Spinal cord (tissue), 10 donors: Measurements from ENCODE around the gene CLDN14. TPM values are rescaled to one million over a fixed set of nuclear protein-coding genes. Genes with fewer than 3 reads are reported as not detected.

Experiments used
- DNase-seq, 6 donors: peaks; one replicate each; pipeline versions ENCODE4 v3.0.0 to v3.0.0-alpha.2; 2013 to 2015; ENCODE audit warnings: low spot score in 6 of 6, low read depth in 4 of 6
- H3K27ac ChIP-seq: one replicate; pipeline ENCODE4 v1.5.1; 2013; ENCODE audit warnings: low read depth, low read length, control low read depth
- H3K27me3 ChIP-seq: one replicate; pipeline ENCODE4 v1.6.1; 2013; ENCODE audit warnings: low read length; ENCODE audit not compliant: control insufficient read depth, insufficient read depth
- H3K36me3 ChIP-seq: one replicate; pipeline ENCODE4 v1.6.1; 2013; ENCODE audit warnings: low read length; ENCODE audit not compliant: control insufficient read depth, insufficient read depth
- H3K4me1 ChIP-seq: one replicate; pipeline ENCODE4 v1.6.1; 2013; ENCODE audit warnings: low read length; ENCODE audit not compliant: control insufficient read depth, insufficient read depth
- H3K4me3 ChIP-seq: one replicate; pipeline ENCODE4 v1.5.1; 2013; ENCODE audit warnings: low read depth, low read length, control low read depth
- H3K9me3 ChIP-seq: one replicate; pipeline ENCODE4 v1.6.1; 2013; ENCODE audit warnings: low read length; ENCODE audit not compliant: control insufficient read depth, insufficient read depth
- WGBS: methylation state at CpG from one replicate; pipeline ENCODE4 v1.1.5; 2013; ENCODE audit warnings: missing lambda C conversion rate; ENCODE audit not compliant: insufficient coverage; 5-methylcytosine and 5-hydroxymethylcytosine counted together
- polyA plus RNA-seq, 2 donors: library from polyadenylated mRNA; unstranded; fragments of 120-200 nt; gene quantifications; one replicate each; pipeline ENCODE4 v1.2.1, GENCODE V29; 2013; ENCODE audit not compliant: insufficient read length in 2 of 2
- total RNA-seq, 2 donors: library from RNA; depleted of rRNA in 1 of 2; stranded (reverse); fragments of 120-200 nt in 1 of 2; fragments of >200 nt in 1 of 2; gene quantifications; one replicate each; pipeline versions ENCODE4 v1.2.3 to v1.2.4, GENCODE V29; 2013 to 2014
- donor health status: healthy.

The CLDN14 gene
- total and polyA plus RNA-seq, 4 donors, result 0.29 to 0.56 TPM; not detected in 2

DNA sequence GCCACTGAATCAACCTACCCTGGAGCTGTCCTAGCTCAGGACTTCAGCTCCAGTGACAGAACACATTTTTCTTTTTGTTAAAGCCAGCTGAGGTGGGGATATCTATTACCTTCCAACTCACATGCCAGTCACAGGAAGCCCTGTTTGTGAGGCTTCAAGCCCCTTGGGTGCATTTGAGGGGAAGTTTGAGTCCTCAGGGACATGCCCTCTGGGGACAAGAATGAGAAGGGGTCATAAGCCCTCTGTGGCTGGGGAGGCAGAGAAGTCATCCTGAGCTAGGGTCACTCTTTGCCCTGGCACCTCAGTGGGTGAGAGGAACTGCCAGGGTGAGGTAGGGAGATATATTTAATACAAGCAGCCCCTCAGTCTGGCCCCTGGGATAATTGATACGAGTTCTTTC, 33.5 kb upstream of the CLDN14 start:
- no CpG with 5 or more reads among the region's 1 CpG for WGBS
- no peaks in the 10 kb centered on the region for H3K4me1 ChIP-seq

DNA sequence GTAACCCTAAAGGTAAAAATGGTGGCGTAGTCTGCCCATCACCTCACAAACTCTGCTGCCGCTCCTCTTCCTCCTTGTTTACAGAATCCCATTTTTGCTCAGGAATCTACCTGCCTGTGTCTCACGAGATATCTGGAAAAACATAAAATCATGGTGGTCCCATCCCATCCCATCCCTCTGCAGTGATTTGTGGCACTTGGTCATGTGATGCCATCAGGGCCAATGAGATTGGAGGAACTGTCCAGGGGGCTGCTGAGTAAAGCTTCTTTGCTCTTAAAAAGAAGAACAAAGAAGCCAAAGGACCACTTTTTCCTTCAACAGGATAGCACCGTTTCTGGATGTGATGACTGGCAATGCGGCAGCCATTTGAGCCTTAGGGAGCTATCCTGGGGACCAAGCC, 33.0 kb upstream of the CLDN14 start:
- Histone ChIP-seq H3K27me3 (no peaks in the 10 kb centered on the region), H3K9me3 (no peaks in the 10 kb centered on the region), H3K36me3 (no peaks in the 10 kb centered on the region), H3K27ac (no peak overlapping the region), H3K4me1 (no peaks in the 10 kb centered on the region), H3K4me3 (no peak overlapping the region)
- no peak for DNase-seq
- 21% methylated on average over 2 of the region's 5 CpGs for WGBS

More for the DNA sequence above, 33.5 kb upstream of the CLDN14 start:
- Histone ChIP-seq H3K4me3 (no peak overlapping the region), H3K9me3 (no peaks in the 10 kb centered on the region), H3K27ac (no peak overlapping the region), H3K27me3 (no peaks in the 10 kb centered on the region), H3K36me3 (no peaks in the 10 kb centered on the region)
- no peak for DNase-seq

DNA sequence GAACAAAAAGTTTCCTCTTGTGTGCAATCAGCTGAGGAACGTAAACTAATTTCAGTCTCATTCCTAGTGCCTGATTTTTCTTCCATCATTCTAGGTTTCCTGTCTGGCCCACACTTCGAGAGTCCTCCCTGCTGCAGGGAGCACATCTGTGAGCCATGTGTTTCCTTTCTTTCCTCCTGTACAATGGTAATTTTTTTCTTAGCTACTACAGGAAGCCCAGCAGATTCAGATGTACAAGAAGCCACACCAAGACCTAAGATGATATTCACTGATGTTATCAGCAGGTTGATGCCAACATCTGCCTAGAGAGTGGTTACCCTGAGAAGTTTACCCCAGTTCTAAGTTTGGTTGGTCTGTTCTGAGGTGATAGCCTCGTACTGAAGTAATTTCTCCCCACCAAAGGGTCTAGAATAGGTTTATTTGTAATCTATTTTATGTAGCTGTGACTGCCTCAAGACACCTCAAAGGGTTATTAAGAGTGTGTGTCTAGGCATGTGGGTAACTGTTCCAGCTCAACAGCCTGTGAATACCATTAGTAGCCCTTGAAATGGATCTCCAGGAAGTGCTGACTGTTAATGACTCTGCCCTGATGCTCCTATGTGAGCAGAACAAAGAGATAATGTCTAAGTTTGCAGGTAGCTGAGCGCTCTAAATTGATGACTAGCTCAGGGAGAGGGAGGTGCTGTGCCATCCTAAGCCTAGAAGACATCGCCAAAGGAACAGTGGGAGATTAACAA, 31.7 kb upstream of the CLDN14 start:
- Histone ChIP-seq H3K4me3 (no peak overlapping the region), H3K4me1 (no peaks in the 10 kb centered on the region), H3K27ac (no peak overlapping the region), H3K9me3 (no peaks in the 10 kb centered on the region), H3K27me3 (no peaks in the 10 kb centered on the region), H3K36me3 (no peaks in the 10 kb centered on the region)
- WGBS, result 83% methylated on average over 3 of the region's 5 CpGs
- no peak for DNase-seq

DNA sequence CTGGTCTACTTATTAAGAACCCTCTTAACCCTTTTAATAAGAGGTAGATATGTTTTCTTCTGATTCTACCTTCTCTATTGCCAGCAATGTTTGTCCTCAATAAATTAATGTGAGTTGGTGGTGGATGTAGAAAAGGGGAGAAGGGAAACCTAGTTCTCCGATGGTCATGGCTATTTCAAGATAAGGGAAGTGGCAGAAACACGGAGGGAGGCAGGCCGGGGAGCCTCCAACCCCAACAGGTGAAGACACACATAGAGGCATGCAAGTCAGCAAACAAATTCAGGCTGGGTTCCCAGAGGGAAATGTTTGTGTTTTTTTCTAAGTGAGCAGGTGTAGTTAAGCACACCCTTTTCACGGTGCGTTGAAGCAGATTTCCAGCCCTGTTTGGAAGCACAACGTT, 31.0 kb upstream of the CLDN14 start:
- Histone ChIP-seq H3K27ac (no peak overlapping the region), H3K4me3 (no peak overlapping the region), H3K36me3 (no peaks in the 10 kb centered on the region), H3K9me3 (no peaks in the 10 kb centered on the region), H3K4me1 (no peaks in the 10 kb centered on the region), H3K27me3 (no peaks in the 10 kb centered on the region)
- 71% methylated on average over 3 of the region's 6 CpGs for WGBS
- no peak for DNase-seq

DNA sequence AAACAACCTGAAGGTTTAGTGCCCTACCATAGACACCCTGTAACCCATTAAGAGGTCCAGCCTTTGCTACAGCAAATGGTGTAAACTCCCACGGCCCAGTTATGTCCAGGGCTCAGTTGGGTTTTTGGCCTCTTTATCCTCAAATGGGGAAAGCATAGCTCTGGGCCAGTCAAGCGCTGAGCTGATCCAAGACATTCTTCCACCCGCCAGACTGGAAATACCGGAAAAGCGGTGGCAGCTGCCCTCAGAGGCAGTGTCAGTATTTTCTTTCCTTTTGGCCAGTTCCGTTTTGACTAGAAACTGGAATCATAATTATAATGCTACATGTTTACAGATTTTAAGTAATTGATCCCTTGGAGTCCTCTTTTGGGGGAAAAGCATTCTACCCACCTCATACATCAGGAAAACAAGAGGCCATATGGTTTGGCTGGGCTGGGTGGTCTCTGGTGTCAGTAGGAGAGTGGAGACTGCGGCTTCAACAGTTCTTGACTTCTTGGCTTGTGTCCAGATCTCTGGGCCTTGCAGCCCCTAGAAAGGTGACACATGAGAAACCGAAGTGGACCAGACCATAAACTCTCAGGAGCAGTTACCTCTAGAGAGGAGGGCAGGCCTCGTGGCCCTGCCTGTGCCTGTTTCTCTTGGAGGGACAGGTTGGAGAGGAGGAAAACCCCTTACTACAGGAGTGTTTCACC, 30.2 kb upstream of the CLDN14 start:
- no peak for DNase-seq

DNA sequence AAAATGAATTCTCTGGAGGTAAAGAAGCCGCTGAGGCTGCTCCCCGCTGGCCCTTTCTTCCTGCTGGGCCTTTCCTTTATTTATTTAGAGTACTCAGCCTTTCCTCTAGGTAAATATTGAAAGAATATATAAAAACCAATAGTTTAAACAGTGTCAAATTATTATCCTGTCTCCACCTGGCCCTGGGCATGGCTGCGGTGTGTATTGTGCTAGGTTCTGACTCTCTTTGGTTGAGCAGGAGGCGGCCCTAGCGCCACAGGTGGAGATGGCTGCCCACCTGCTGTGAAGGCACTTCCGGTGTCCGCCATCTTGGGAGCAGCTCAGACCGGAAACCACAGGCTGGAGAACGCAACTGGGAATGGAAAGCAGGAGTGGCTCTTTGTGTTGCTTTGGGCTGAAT, 29.0 kb upstream of the CLDN14 start:
- WGBS, result 89% methylated on average over 6 of the region's 9 CpGs
- Histone ChIP-seq H3K4me1 (no peaks in the 10 kb centered on the region), H3K27me3 (no peaks in the 10 kb centered on the region), H3K27ac (no peak overlapping the region), H3K9me3 (no peaks in the 10 kb centered on the region), H3K36me3 (no peaks in the 10 kb centered on the region), H3K4me3 (no peak overlapping the region)
- no peak for DNase-seq

More for the DNA sequence above, 30.2 kb upstream of the CLDN14 start:
- no peak overlapping the region for H3K27ac ChIP-seq
- no peaks in the 10 kb centered on the region for H3K9me3 ChIP-seq
- no peaks in the 10 kb centered on the region for H3K27me3 ChIP-seq
- no peaks in the 10 kb centered on the region for H3K4me1 ChIP-seq
- H3K4me3 ChIP-seq, result no peak overlapping the region
- H3K36me3 ChIP-seq, result no peaks in the 10 kb centered on the region
- WGBS, result 91% methylated on average over 6 of the region's 9 CpGs

DNA sequence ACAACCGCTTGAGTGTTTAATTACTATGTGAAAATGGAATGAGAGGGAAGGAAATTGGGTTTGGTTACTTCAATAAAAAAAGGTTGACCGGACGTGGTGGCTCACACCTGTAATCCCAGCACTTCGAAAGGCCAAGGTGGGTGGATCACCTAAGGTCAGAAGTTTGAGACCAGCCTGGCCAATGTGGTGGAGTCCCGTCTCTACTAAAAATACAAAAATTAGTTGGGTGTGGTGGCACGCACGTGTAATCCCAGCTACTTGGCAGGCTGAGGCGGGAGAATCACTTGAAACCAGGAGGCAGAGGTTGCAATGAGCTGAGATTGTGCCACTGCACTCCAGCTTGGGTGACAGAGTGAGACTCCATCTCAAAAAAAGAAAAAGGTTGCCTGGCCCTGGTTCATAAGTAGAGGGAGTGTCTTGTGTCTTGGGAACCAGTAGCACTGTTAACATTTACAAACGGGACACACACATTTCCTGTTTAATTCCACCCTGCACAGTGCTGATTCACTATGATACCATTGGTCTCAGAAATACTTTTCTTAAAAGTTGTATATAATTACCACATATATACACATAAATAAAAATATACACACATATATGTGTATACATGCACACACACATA, 27.6 kb upstream of the CLDN14 start:
- no peaks in the 10 kb centered on the region for H3K9me3 ChIP-seq
- DNase-seq, result no peak
- H3K36me3 ChIP-seq, result no peaks in the 10 kb centered on the region
- no peaks in the 10 kb centered on the region for H3K4me1 ChIP-seq
- no peak overlapping the region for H3K27ac ChIP-seq
- H3K4me3 ChIP-seq, result no peak overlapping the region
- 90% methylated on average over 7 of the region's 9 CpGs for WGBS
- no peaks in the 10 kb centered on the region for H3K27me3 ChIP-seq

DNA sequence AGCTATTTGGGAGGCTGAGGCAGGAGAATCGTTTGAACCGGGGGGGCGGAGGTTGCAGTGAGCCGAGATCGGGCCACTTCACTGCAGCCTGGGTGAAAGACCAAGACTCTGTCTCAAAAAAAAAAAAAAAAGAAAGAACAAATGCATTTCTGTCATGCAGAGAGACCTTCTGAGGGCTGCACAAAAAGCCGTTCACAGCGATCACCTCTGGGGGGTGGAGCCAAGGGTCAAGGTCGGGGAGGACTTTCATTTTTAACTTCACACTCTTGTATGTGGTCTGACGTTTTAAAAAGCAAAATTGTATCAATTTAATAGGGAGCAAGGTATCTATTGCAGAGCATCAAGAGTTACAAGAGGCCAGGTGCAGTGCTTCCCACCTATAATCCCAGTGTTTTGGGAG, 26.6 kb upstream of the CLDN14 start:
- Histone ChIP-seq H3K4me1 (no peaks in the 10 kb centered on the region), H3K27me3 (no peaks in the 10 kb centered on the region), H3K27ac (no peak overlapping the region), H3K9me3 (no peaks in the 10 kb centered on the region), H3K36me3 (no peaks in the 10 kb centered on the region), H3K4me3 (no peak overlapping the region)
- DNase-seq, result no peak
- 60% methylated on average over 1 of the region's 9 CpGs for whole genome bisulfite sequencing

DNA sequence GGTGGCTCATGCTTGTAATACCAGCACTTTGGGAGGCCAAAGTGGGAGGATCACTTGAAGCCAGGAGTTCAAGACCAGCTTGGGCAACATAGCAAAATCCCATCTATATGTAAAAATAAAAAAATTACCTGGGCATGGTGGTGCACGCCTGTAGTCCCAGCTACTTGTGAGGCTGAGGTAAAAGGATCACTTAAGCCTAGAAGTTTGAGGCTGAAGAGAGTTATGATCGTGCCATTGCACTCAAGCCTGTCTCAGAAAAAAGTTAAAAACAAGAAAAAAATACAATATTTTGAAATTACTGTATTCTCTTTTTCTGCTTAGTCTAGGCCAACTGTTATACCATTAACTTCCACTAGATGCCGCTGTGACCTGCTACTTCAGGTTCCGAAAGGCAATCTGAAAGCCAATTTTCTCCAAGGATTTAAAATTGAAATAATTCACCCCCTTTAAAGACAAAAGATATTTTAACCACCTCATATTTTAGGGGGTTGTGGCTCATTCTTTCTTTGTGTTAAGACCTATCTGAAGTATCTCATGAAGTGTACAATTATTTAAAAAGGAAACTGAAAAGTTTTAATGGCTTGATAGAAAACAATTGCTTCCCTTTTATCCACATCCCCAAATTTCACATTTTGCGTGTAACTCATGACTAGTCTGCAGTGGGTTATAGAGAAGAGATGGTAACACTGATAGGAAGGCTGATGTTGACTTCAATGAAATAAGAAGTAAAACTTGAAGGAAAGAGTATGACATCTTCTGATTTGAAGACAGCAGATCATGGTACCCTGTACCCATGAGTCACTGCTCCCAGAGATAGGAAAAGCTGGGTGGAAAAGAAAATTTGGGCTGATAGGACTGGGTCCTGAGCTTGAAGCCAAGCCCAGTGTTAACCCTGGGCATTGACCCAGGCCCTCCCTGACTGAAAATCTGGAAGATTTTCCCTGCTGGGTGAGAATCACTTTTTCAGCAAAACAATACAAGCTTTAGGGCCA, 24.4 kb upstream of the CLDN14 start:
- Histone ChIP-seq H3K36me3 (no peaks in the 10 kb centered on the region), H3K27me3 (no peaks in the 10 kb centered on the region), H3K9me3 (no peaks in the 10 kb centered on the region), H3K4me1 (no peaks in the 10 kb centered on the region), H3K4me3 (no peak overlapping the region), H3K27ac (no peak overlapping the region)
- no CpG with 5 or more reads among the region's 5 CpGs for WGBS
- DNase-seq, result peak in 5 of 6 donors; percentile 33 to 88 (median 48)
